HCT116 (cell line): ENCODE data around the gene MRE11. TPM values are rescaled to one million over a fixed set of nuclear protein-coding genes. Genes with fewer than 3 reads are reported as not detected.

ENCODE experiments used
- ATAC-seq: fragments of 200-7000 bp; cut with Tn5 transposase; 2 replicates; pipeline ENCODE4 v1.9.1; 2020; ENCODE audit warnings: mild to moderate bottlenecking, moderate library complexity
- BruUV-seq: library from RNA; stranded (reverse); fragments of 400-500 nt; replicated peaks from 2 replicates; lab custom pipeline; 2021; lab: Mats Ljungman, UMichigan
- CTCF ChIA-PET: fragments of 300-600 bp; sonication (Branson Sonifier 250); formaldehyde crosslinking; loops from one replicate; lab custom pipeline; 2021; ENCODE audit warnings: antibody characterized with exemption; lab: Charles Lee
- POLR2A ChIA-PET: fragments of 300-600, 350-600 bp; sonication (Branson Sonifier 250); formaldehyde crosslinking; loops from one replicate; lab custom pipeline; 2021; ENCODE audit warnings: antibody characterized with exemption; lab: Charles Lee
- RAD21 ChIA-PET, 2 experiments: fragments of 300-600 bp; sonication (Branson Sonifier 250); formaldehyde crosslinking; loops; one replicate each; lab custom pipeline; 2023; ENCODE audit warnings: low total read pairs in 2 of 2; ENCODE audit not compliant: uncharacterized antibody in 2 of 2, unreplicated experiment in 2 of 2, low non-redundant PET in 1 of 2; lab: Charles Lee
- DNase-seq: peaks from one replicate; pipeline ENCODE4 v3.0.0-alpha.2; 2010; ENCODE audit warnings: low read depth, low spot score
- H2AFZ ChIP-seq: fragments of 200-600 bp; shearing (Covaris generic), sonication (generic); 2 replicates; pipeline ENCODE4 v1.6.1; 2017; ENCODE audit warnings: low read depth, mixed run types, mixed read lengths, antibody characterized with exemption, low read length; ENCODE audit not compliant: poor library complexity, severe bottlenecking
- H3K27ac ChIP-seq: 2 replicates; pipeline ENCODE4 v1.5.1; 2012; ENCODE audit warnings: low read depth, low read length
- H3K27me3 ChIP-seq: fragments of 200-600 bp; sonication (generic); 2 replicates; pipeline ENCODE4 v1.6.1; 2016; ENCODE audit warnings: mixed run types, low read length, mixed read lengths; ENCODE audit not compliant: insufficient read depth
- H3K36me3 ChIP-seq, 2 experiments: fragments of 200-500 bp in 1 of 2; fragments of 200-600 bp in 1 of 2; sonication (Bioruptor generic) in 1 of 2; sonication (generic) in 1 of 2; 2 replicates each; pipeline versions ENCODE4 v1.5.1 to v1.6.1; 2014 to 2016; ENCODE audit warnings: low read length in 2 of 2, inconsistent platforms in 1 of 2, mixed read lengths in 1 of 2, mixed run types in 1 of 2; ENCODE audit not compliant: insufficient read depth in 2 of 2, control insufficient read depth in 1 of 2
- H3K4me1 ChIP-seq, 2 experiments: fragments of 200-600 bp in 1 of 2; sonication (generic) in 1 of 2; 2 replicates each; pipeline versions ENCODE4 v1.5.1 to v1.6.1; 2012 to 2017; ENCODE audit warnings: low read length in 2 of 2, inconsistent platforms in 1 of 2, mild to moderate bottlenecking in 1 of 2, mixed read lengths in 1 of 2, mixed run types in 1 of 2, moderate library complexity in 1 of 2; ENCODE audit not compliant: insufficient read depth in 2 of 2, control insufficient read depth in 1 of 2
- H3K4me2 ChIP-seq: fragments of 200-600 bp; sonication (generic); 2 replicates; pipeline ENCODE4 v1.6.1; 2017; ENCODE audit warnings: mixed run types, low read length, mixed read lengths
- H3K4me3 ChIP-seq, 2 experiments: fragments of 200-600 bp in 1 of 2; sonication (generic) in 1 of 2; replicated peaks in 1 of 2; 2 replicates each; pipeline ENCODE4 v1.5.1; 2011 to 2016; ENCODE audit warnings: low read length in 2 of 2, control low read depth in 1 of 2, low read depth in 1 of 2, mild to moderate bottlenecking in 1 of 2, mixed read lengths in 1 of 2, mixed run types in 1 of 2
- H3K79me2 ChIP-seq: fragments of 200-600 bp; sonication (generic); 2 replicates; pipeline ENCODE4 v1.6.1; 2017; ENCODE audit warnings: mild to moderate bottlenecking, mixed run types, low read length, moderate library complexity, mixed read lengths; ENCODE audit not compliant: insufficient read depth
- H3K9ac ChIP-seq: fragments of 200-600 bp; sonication (generic); 2 replicates; pipeline ENCODE4 v1.6.1; 2016; ENCODE audit warnings: low read length, mixed read lengths
- H3K9me2 ChIP-seq: fragments of 200-600 bp; sonication (generic), shearing (Covaris generic); 2 replicates; pipeline ENCODE4 v1.6.1; 2017; ENCODE audit warnings: mixed run types, mild to moderate bottlenecking, moderate library complexity; ENCODE audit not compliant: insufficient read depth
- H3K9me3 ChIP-seq, 2 experiments: fragments of 200-500 bp in 1 of 2; fragments of 200-600 bp in 1 of 2; sonication (Bioruptor generic) in 1 of 2; sonication (generic) in 1 of 2; 2 replicates each; pipeline ENCODE4 v1.6.1; 2014 to 2017; ENCODE audit warnings: low read length in 2 of 2, mixed read lengths in 2 of 2, inconsistent platforms in 1 of 2, low read depth in 1 of 2, mild to moderate bottlenecking in 1 of 2, mixed run types in 1 of 2, moderate library complexity in 1 of 2; ENCODE audit not compliant: control insufficient read depth in 1 of 2, insufficient read depth in 1 of 2
- H4K20me1 ChIP-seq: fragments of 200-600 bp; sonication (generic), shearing (Covaris generic); 2 replicates; pipeline ENCODE4 v1.6.1; 2017; ENCODE audit warnings: mixed run types, mild to moderate bottlenecking, moderate library complexity; ENCODE audit not compliant: insufficient read depth
- CEBPB ChIP-seq: IDR thresholded peaks from 2 replicates; pipeline ENCODE4 v1.6.1; 2012; ENCODE audit warnings: low read depth
- EGR1 ChIP-seq: IDR thresholded peaks from 2 replicates; pipeline ENCODE4 v1.6.1; 2012; ENCODE audit warnings: low read depth
- ELF1 ChIP-seq: IDR thresholded peaks from 2 replicates; pipeline ENCODE4 v1.6.1; 2012; ENCODE audit warnings: low read depth, borderline replicate concordance
- EZH2 ChIP-seq: fragments of 200-600 bp; sonication (generic); IDR thresholded peaks from 2 replicates; pipeline ENCODE4 v1.6.1; 2017; ENCODE audit warnings: antibody characterized with exemption, mixed run types
- POLR2A ChIP-seq: IDR thresholded peaks from 2 replicates; pipeline ENCODE4 v1.7.0; 2011; ENCODE audit warnings: borderline replicate concordance; ENCODE audit not compliant: insufficient read depth, insufficient read length; ENCODE audit errors: extremely low read depth
- POLR2AphosphoS5 ChIP-seq: IDR thresholded peaks from 2 replicates; pipeline ENCODE4 v1.6.1; 2011; ENCODE audit warnings: mild to moderate bottlenecking, low read depth, low read length, moderate library complexity
- RAD21 ChIP-seq: IDR thresholded peaks from 2 replicates; pipeline ENCODE4 v1.6.1; 2012; ENCODE audit warnings: low read depth, mild to moderate bottlenecking
- SP1 ChIP-seq: IDR thresholded peaks from 2 replicates; pipeline ENCODE4 v1.6.1; 2012; ENCODE audit warnings: low read depth
- TCF7L2 ChIP-seq: IDR thresholded peaks from 2 replicates; pipeline ENCODE4 v1.7.0; 2011; ENCODE audit warnings: borderline replicate concordance, inconsistent platforms; ENCODE audit not compliant: insufficient read depth, insufficient read length; ENCODE audit errors: extremely low read depth
- YY1 ChIP-seq: IDR thresholded peaks from 2 replicates; pipeline ENCODE4 v1.6.1; 2011; ENCODE audit warnings: low read length, low read depth, moderate library complexity, mild to moderate bottlenecking; ENCODE audit not compliant: insufficient replicate concordance; ENCODE audit errors: extremely low read depth
- ZNF274 ChIP-seq: fragments of 200-500 bp; sonication (Bioruptor generic); IDR thresholded peaks from 2 replicates; pipeline ENCODE4 v1.6.1; 2014; ENCODE audit warnings: mild to moderate bottlenecking, low read depth, low read length, inconsistent platforms
- intact Hi-C: fragments of 100-400 bp; cut with micrococcal nuclease; formaldehyde crosslinking; loops from 2 replicates; pipeline ENCODE4 v1.10.0; 2022
- total RNA-seq: library from RNA; stranded (reverse); gene quantifications from one replicate; pipeline ENCODE4 v1.2.1, GENCODE V29; 2021; ENCODE audit not compliant: unreplicated experiment
- TF ChIP-seq, protein P1 (sequence below): IDR thresholded peaks from 2 replicates; pipeline ENCODE4 v1.6.1; 2011; ENCODE audit warnings: mild to moderate bottlenecking, low read length, moderate library complexity; ENCODE audit not compliant: insufficient replicate concordance; ENCODE audit errors: extremely low read depth
- TF ChIP-seq, protein P2 (sequence below): IDR thresholded peaks from 2 replicates; pipeline ENCODE4 v1.6.1; 2012
- TF ChIP-seq, protein P3 (sequence below), 3 experiments: fragments of 200-600 bp in 1 of 3; sonication (generic) in 1 of 3; IDR thresholded peaks in 2 of 3; conservative IDR thresholded peaks in 1 of 3; 2 replicates each; pipeline ENCODE4 v1.5.1; 2012 to 2017; ENCODE audit warnings: low read depth in 2 of 3, low read length in 2 of 3, antibody characterized with exemption in 1 of 3, borderline replicate concordance in 1 of 3, control low read depth in 1 of 3, mild to moderate bottlenecking in 1 of 3, mixed read lengths in 1 of 3, mixed run types in 1 of 3, moderate library complexity in 1 of 3; ENCODE audit not compliant: insufficient read depth in 1 of 3

MRE11 gene
- total RNA-seq, 1 experiment from 2014 or later = 20.6 TPM

DNA sequence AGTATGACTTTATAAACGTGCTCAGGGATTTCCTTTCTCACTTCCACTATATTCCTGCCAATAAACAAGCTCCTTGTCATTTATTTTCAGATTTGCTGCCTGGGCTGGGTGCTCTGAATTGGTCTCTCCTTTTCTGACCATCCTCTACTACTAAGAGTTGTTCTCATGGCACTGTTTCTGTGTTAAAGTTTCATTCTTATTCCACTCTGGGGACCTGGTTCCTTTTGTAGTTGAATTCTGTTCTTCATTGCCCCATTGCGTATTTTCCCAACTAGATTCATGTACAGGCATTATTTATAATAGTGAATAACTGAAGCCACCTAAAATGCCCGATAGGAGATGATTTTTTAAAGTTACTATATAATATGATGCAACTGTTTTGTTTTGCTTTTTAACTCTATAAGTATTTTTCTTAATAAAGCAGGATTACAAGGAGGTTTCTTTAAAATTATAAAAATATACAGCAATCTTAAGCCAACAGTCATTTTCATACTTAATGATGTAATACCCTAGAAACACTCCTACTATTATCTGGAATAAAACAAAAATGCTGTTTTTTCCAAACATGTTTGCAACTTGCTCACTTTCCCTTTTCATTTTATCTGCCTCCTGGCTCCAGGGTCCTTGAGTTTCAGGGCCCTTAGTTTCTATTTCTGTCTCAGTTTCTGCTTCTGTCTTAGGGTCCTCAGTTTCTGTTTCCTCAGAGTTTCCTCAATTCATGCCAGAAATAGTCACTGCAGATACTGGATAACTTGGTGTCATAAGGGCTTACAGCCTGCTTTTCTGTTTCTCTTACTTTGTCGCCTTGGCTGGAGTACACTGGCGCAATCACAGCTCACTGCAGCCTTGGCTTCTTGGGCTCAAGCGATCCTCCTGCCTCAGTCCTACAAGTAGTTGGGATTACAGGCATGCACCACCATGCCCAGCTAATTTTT, 40.3 kb upstream of the MRE11 start (continued):
- no peak for TF ChIP-seq EGR1
- TF ChIP-seq, protein P1, sequence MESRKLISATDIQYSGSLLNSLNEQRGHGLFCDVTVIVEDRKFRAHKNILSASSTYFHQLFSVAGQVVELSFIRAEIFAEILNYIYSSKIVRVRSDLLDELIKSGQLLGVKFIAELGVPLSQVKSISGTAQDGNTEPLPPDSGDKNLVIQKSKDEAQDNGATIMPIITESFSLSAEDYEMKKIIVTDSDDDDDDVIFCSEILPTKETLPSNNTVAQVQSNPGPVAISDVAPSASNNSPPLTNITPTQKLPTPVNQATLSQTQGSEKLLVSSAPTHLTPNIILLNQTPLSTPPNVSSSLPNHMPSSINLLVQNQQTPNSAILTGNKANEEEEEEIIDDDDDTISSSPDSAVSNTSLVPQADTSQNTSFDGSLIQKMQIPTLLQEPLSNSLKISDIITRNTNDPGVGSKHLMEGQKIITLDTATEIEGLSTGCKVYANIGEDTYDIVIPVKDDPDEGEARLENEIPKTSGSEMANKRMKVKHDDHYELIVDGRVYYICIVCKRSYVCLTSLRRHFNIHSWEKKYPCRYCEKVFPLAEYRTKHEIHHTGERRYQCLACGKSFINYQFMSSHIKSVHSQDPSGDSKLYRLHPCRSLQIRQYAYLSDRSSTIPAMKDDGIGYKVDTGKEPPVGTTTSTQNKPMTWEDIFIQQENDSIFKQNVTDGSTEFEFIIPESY = no peak
- no peak for TF ChIP-seq YY1
- no peak for TF ChIP-seq POLR2A
- TF ChIP-seq, protein P2, sequence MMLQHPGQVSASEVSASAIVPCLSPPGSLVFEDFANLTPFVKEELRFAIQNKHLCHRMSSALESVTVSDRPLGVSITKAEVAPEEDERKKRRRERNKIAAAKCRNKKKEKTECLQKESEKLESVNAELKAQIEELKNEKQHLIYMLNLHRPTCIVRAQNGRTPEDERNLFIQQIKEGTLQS = no peak
- no peak for TF ChIP-seq POLR2AphosphoS5
- no peak for TF ChIP-seq RAD21
- no peak for TF ChIP-seq TCF7L2
- TF ChIP-seq CEBPB = no peak
- TF ChIP-seq, all 23 proteins: peak for 0

DNA sequence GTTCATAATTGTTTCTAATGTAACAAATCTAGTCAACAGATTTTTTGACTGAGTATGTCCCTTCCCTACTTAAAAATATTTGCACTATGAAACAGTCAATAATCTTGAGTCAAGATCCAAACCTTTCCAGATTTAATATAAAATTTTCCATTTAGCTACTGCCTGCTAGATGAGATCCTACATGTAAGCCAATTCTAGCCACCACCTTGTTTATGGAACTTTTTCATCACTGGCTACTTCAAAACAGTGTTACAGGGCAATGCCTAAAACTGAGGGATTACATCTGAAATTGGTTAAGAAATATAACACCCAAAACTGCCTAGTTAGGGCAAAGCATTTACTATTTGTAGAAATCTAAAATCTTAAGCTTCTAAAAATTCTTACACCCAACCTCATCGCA, 39.6 kb upstream of the MRE11 start:
- Histone ChIP-seq H3K36me3 (no peaks in the 10 kb centered on the region), H2AFZ (peak overlapping the region; percentile 31), H3K9ac (no peak overlapping the region), H4K20me1 (no peaks in the 10 kb centered on the region), H3K9me3 (no peaks in the 10 kb centered on the region), H3K79me2 (no peaks in the 10 kb centered on the region), H3K27me3 (no peaks in the 10 kb centered on the region), H3K4me2 (no peak overlapping the region), H3K27ac (no peak overlapping the region), H3K4me1 (peaks cover 0 to 4% of the 10 kb centered on the region in 2 experiments; a peak in 1 of 4 replicates), H3K9me2 (no peaks in the 10 kb centered on the region), H3K4me3 (no peak overlapping the region)
- no peak for DNase-seq
- ChIA-PET CTCF (no interaction called here), RAD21 (no interaction called here), POLR2A (no interaction called here)
- BruUV-seq = no TSS peak
- intact Hi-C loops = no loop called here
- no peak for ATAC-seq
- TF ChIP-seq YY1 (no peak), RAD21 (no peak), SP1 (no peak), POLR2AphosphoS5 (no peak), ZNF274 (no peak), EZH2 (no peak), ELF1 (no peak), POLR2A (no peak), EGR1 (no peak)
- TF ChIP-seq, protein P3, sequence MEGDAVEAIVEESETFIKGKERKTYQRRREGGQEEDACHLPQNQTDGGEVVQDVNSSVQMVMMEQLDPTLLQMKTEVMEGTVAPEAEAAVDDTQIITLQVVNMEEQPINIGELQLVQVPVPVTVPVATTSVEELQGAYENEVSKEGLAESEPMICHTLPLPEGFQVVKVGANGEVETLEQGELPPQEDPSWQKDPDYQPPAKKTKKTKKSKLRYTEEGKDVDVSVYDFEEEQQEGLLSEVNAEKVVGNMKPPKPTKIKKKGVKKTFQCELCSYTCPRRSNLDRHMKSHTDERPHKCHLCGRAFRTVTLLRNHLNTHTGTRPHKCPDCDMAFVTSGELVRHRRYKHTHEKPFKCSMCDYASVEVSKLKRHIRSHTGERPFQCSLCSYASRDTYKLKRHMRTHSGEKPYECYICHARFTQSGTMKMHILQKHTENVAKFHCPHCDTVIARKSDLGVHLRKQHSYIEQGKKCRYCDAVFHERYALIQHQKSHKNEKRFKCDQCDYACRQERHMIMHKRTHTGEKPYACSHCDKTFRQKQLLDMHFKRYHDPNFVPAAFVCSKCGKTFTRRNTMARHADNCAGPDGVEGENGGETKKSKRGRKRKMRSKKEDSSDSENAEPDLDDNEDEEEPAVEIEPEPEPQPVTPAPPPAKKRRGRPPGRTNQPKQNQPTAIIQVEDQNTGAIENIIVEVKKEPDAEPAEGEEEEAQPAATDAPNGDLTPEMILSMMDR (IDR thresholded peaks at IDR 0.05 in 2 of 3, conservative IDR thresholded peaks at IDR 0.05 in 1 of 3; ENCODE audit: borderline replicate concordance in 1 of 3, insufficient read depth in 1 of 3, low read depth in 2 of 3, low read length in 2 of 3) = no peak
- TF ChIP-seq, protein P2 = no peak
- TF ChIP-seq, protein P1 = no peak
